Chondrocyte (in vitro differentiated cells): ENCODE measurements around the gene TCFL5. TPM values are rescaled to one million over a fixed set of nuclear protein-coding genes. Genes with fewer than 3 reads are reported as not detected.

Experiments
- DNase-seq: peaks from one replicate; pipeline ENCODE4 v3.0.0; 2021; ENCODE audit warnings: mixed read lengths, low spot score
- H3K27ac Mint-ChIP-seq: one replicate; pipeline ENCODE4 v1.8.0; 2021; ENCODE audit warnings: mild to moderate bottlenecking, moderate library complexity, mixed read lengths; ENCODE audit not compliant: unreplicated experiment
- H3K27me3 Mint-ChIP-seq: 2 replicates; pipeline ENCODE4 v1.8.0; 2021; ENCODE audit warnings: low read depth, mixed read lengths
- H3K36me3 Mint-ChIP-seq: 2 replicates; pipeline ENCODE4 v1.8.0; 2021; ENCODE audit warnings: low read depth, mixed read lengths
- H3K4me1 Mint-ChIP-seq: 2 replicates; pipeline ENCODE4 v1.8.0; 2021; ENCODE audit warnings: low read depth, mild to moderate bottlenecking, mixed read lengths
- H3K4me3 Mint-ChIP-seq: one replicate; pipeline ENCODE4 v1.8.0; 2021; ENCODE audit warnings: mild to moderate bottlenecking, moderate library complexity, mixed read lengths; ENCODE audit not compliant: unreplicated experiment
- H3K9me3 Mint-ChIP-seq: 2 replicates; pipeline ENCODE4 v1.8.0; 2021; ENCODE audit warnings: low read depth, mixed read lengths
- CTCF ChIP-seq: fragments of 200-600 bp; sonication (generic); IDR thresholded peaks from 2 replicates; pipeline ENCODE4 v1.5.0; 2021; ENCODE audit warnings: antibody characterized with exemption, mild to moderate bottlenecking, moderate library complexity
- total RNA-seq: library from RNA; stranded (reverse); gene quantifications from 3 replicates; pipeline ENCODE4 v1.2.1, GENCODE V29; 2021

Gene TCFL5
- total RNA-seq, 1 donor from 2014 or later: 12.7 TPM

DNA sequence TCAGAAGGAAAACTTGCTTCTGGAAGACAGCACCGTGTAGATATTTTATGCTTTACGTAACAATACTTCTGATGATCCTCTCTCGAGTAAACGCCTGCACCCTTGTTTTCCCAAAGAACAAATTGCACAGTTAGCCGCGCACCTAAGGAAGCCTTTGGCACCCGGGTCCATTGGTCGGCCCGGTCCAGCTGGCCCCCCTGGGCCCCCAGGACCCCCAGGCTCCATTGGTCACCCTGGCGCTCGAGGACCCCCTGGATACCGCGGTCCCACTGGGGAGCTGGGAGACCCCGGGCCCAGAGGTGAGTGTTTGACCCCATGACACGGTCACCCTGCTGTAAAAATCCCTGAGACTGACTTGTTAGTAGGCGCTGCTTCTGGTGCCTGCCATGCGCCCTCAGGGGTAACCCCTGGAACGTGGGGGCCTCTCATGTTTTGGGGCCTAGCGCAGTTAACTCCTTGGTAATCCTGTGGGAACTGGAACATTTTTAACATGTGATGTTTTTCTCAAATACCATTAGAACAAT lies 24.6 kb downstream of the TCFL5 start:
- Mint-ChIP-seq H3K27me3 (no peaks in the 10 kb centered on the region), H3K36me3 (no peaks in the 10 kb centered on the region), H3K9me3 (no peaks in the 10 kb centered on the region), H3K4me3 (no peak overlapping the region), H3K27ac (no peak overlapping the region), H3K4me1 (peaks cover 8% of the 10 kb centered on the region)
- no peak for TF ChIP-seq CTCF
- no peak for DNase-seq

DNA sequence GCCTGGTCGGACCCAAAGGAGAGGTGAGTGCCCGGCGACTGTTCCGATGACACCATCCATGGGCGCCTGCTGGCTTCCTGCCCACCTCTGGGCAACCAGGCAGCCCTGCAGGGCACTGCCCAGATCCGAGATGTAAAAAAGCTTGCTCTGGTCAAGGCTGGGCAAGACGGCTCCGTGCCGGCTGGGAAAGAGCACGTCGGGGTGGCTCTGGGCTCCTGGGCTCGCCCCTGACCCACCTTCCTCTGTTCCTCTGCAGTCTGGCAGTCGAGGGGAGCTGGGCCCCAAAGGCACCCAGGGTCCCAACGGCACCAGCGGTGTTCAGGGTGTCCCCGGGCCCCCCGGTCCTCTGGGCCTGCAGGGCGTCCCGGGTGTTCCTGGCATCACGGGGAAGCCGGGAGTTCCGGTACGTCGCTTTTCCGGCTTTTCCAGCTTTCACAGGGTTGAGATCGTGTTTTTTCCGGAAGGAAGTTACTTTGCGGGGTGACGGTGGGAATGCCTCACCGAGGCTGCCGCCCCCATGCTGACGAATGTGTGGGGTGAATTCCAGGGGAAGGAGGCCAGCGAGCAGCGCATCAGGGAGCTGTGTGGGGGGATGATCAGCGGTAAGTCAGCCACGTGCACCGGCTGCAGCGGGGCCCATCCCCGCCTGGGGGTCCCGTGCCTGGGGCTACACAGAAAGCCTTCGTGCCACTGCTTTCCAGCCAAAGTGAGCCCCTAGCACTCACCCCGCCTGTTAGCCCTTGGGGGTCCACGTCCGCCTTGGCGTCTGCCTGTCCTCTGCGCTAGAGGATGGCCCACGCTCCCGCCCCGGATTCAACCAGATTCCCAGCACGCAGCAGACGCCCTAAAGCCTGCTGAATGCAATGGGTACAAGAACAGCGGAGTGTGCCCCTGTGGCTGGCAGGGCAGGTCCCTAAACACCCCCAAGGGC lies 25.4 kb downstream of the TCFL5 start:
- no peak for TF ChIP-seq CTCF
- no peaks in the 10 kb centered on the region for H3K9me3 Mint-ChIP-seq
- no peak overlapping the region for H3K4me3 Mint-ChIP-seq
- peaks cover 13% of the 10 kb centered on the region for H3K4me1 Mint-ChIP-seq
- H3K27ac Mint-ChIP-seq: no peak overlapping the region
- H3K27me3 Mint-ChIP-seq: no peaks in the 10 kb centered on the region
- no peaks in the 10 kb centered on the region for H3K36me3 Mint-ChIP-seq
- DNase-seq: peak; percentile 89

- Mint-ChIP-seq H3K27me3 (no peaks in the 10 kb centered on the region), H3K9me3 (no peaks in the 10 kb centered on the region), H3K27ac (no peak overlapping the region), H3K4me1 (peaks cover 17% of the 10 kb centered on the region), H3K4me3 (no peak overlapping the region), H3K36me3 (no peaks in the 10 kb centered on the region)
- peak; percentile 82 for DNase-seq
- TF ChIP-seq CTCF: no peak
Measured at GRCh38 chr20:62834967-62835730, 26.5 kb downstream of the TCFL5 start.

- H3K9me3 Mint-ChIP-seq: no peaks in the 10 kb centered on the region
- no peak overlapping the region for H3K27ac Mint-ChIP-seq
- H3K36me3 Mint-ChIP-seq: no peaks in the 10 kb centered on the region
- no peaks in the 10 kb centered on the region for H3K27me3 Mint-ChIP-seq
- H3K4me1 Mint-ChIP-seq: peaks cover 17% of the 10 kb centered on the region
- TF ChIP-seq CTCF: no peak
- no peak overlapping the region for H3K4me3 Mint-ChIP-seq
- peak; percentile 88 for DNase-seq
Measured at GRCh38 chr20:62832951-62833391, 28.7 kb downstream of the TCFL5 start.
